IMR-90 (cell line): ENCODE results near the gene RIPOR3. TPM values are rescaled to one million over a fixed set of nuclear protein-coding genes. Genes with fewer than 3 reads are reported as not detected.

Experiments used
- ATAC-seq: fragments of 200-7000 bp; cut with Tn5 transposase; 2 replicates; pipeline ENCODE4 v1.9.1; 2020; ENCODE audit warnings: low read depth, mild to moderate bottlenecking, moderate library complexity
- BruUV-seq: library from RNA; stranded (reverse); fragments of 400-500 nt; replicated peaks from 2 replicates; lab custom pipeline; 2021; lab: Mats Ljungman, UMichigan
- CTCF ChIA-PET: fragments of 300-600 bp; formaldehyde crosslinking; extraction: SDS; loops from one replicate; lab custom pipeline; 2021; ENCODE audit warnings: antibody characterized with exemption; lab: Yijun Ruan, JAX
- POLR2A ChIA-PET: fragments of 300-600 bp; sonication (Branson Sonifier 250); formaldehyde crosslinking; loops from one replicate; lab custom pipeline; 2022; ENCODE audit warnings: antibody characterized with exemption; ENCODE audit not compliant: unreplicated experiment; lab: Charles Lee
- DNase-seq: peaks from one replicate; pipeline ENCODE4 v3.0.0; 2013
- H2AFZ ChIP-seq: replicated peaks from 2 replicates; pipeline ENCODE3; 2013; ENCODE audit warnings: low read length, mild to moderate bottlenecking; ENCODE audit not compliant: poor library complexity
- H2AK5ac ChIP-seq: 2 replicates; pipeline ENCODE4 v1.6.1; 2013; ENCODE audit warnings: low read depth, low read length, inconsistent platforms
- H2AK9ac ChIP-seq: replicated peaks from 2 replicates; pipeline ENCODE3; 2013; ENCODE audit warnings: mild to moderate bottlenecking, low read depth, low read length, moderate library complexity; ENCODE audit not compliant: poor library complexity
- H2BK120ac ChIP-seq: 2 replicates; pipeline ENCODE4 v1.6.1; 2013; ENCODE audit warnings: low read depth, low read length, inconsistent platforms
- H2BK15ac ChIP-seq: 3 replicates; pipeline ENCODE4 v1.6.1; 2013; ENCODE audit warnings: low read depth, low read length, inconsistent platforms
- H2BK20ac ChIP-seq: 2 replicates; pipeline ENCODE4 v1.6.1; 2013; ENCODE audit warnings: low read depth, mild to moderate bottlenecking, inconsistent platforms, low read length, moderate library complexity
- H2BK5ac ChIP-seq: 2 replicates; pipeline ENCODE4 v1.6.1; 2013; ENCODE audit warnings: mild to moderate bottlenecking, low read depth, low read length, inconsistent platforms; ENCODE audit not compliant: poor library complexity, severe bottlenecking
- H3K14ac ChIP-seq: replicated peaks from 2 replicates; pipeline ENCODE4 v1.6.1; 2013; ENCODE audit warnings: low read depth, low read length, inconsistent platforms
- H3K18ac ChIP-seq: 2 replicates; pipeline ENCODE4 v1.6.1; 2013; ENCODE audit warnings: low read depth, low read length, control low read depth
- H3K23ac ChIP-seq: 2 replicates; pipeline ENCODE4 v1.6.1; 2013; ENCODE audit warnings: low read depth, low read length, inconsistent platforms
- H3K27ac ChIP-seq: 2 replicates; pipeline ENCODE4 v1.5.1; 2013; ENCODE audit warnings: mild to moderate bottlenecking, control low read depth, low read length; ENCODE audit not compliant: insufficient read depth
- H3K27me3 ChIP-seq: 2 replicates; pipeline ENCODE4 v1.6.1; 2013; ENCODE audit warnings: low read length; ENCODE audit not compliant: control insufficient read depth, insufficient read depth
- H3K36me3 ChIP-seq: 2 replicates; pipeline ENCODE4 v1.6.1; 2013; ENCODE audit warnings: low read length, mixed read lengths; ENCODE audit not compliant: control insufficient read depth, insufficient read depth
- H3K4ac ChIP-seq: 2 replicates; pipeline ENCODE4 v1.6.1; 2013; ENCODE audit warnings: low read depth, low read length, inconsistent platforms
- H3K4me1 ChIP-seq: 2 replicates; pipeline ENCODE4 v1.6.1; 2013; ENCODE audit warnings: low read length, mixed read lengths; ENCODE audit not compliant: control insufficient read depth, insufficient read depth
- H3K4me2 ChIP-seq: 2 replicates; pipeline ENCODE4 v1.6.1; 2013; ENCODE audit warnings: low read depth, mild to moderate bottlenecking, control low read depth, low read length, moderate library complexity
- H3K4me3 ChIP-seq: 2 replicates; pipeline ENCODE4 v1.5.1; 2013; ENCODE audit warnings: low read depth, mild to moderate bottlenecking, control low read depth, low read length, moderate library complexity; ENCODE audit not compliant: insufficient read depth
- H3K56ac ChIP-seq: 2 replicates; pipeline ENCODE4 v1.6.1; 2013; ENCODE audit warnings: low read length, inconsistent platforms; ENCODE audit not compliant: insufficient read depth; ENCODE audit errors: extremely low read depth
- H3K79me1 ChIP-seq, 2 experiments: 2 replicates each; pipeline ENCODE4 v1.6.1; 2013; ENCODE audit warnings: low read length in 2 of 2, inconsistent platforms in 1 of 2, low read depth in 1 of 2
- H3K9ac ChIP-seq: 2 replicates; pipeline ENCODE4 v1.6.1; 2013; ENCODE audit warnings: low read depth, low read length, control low read depth
- H3K9me1 ChIP-seq: 2 replicates; pipeline ENCODE4 v1.6.1; 2013; ENCODE audit warnings: low read length, inconsistent platforms; ENCODE audit not compliant: insufficient read depth
- H3K9me3 ChIP-seq: 2 replicates; pipeline ENCODE4 v1.6.1; 2013; ENCODE audit warnings: low read length; ENCODE audit not compliant: control insufficient read depth, insufficient read depth
- H4K20me1 ChIP-seq: 2 replicates; pipeline ENCODE4 v1.6.1; 2013; ENCODE audit warnings: low read length, inconsistent platforms; ENCODE audit not compliant: insufficient read depth
- H4K5ac ChIP-seq: 2 replicates; pipeline ENCODE4 v1.6.1; 2013; ENCODE audit warnings: mild to moderate bottlenecking, low read depth, low read length, control low read depth
- H4K8ac ChIP-seq, 2 experiments: 2 replicates each; pipeline ENCODE4 v1.6.1; 2013; ENCODE audit warnings: low read depth in 2 of 2, low read length in 2 of 2, control low read depth in 1 of 2, inconsistent platforms in 1 of 2
- H4K91ac ChIP-seq: 2 replicates; pipeline ENCODE4 v1.6.1; 2013; ENCODE audit warnings: low read depth, low read length, inconsistent platforms; ENCODE audit not compliant: insufficient read depth
- BHLHE40 ChIP-seq: fragments of 150-350 bp; IDR thresholded peaks from 2 replicates; pipeline ENCODE4 v1.6.1; 2016; ENCODE audit warnings: mild to moderate bottlenecking, low read depth, low read length
- CEBPB ChIP-seq: IDR thresholded peaks from 2 replicates; pipeline ENCODE4 v1.6.1; 2012; ENCODE audit warnings: low read depth, low read length, improper control_type of control experiment
- CHD1 ChIP-seq: IDR thresholded peaks from 2 replicates; pipeline ENCODE4 v1.6.1; 2012; ENCODE audit warnings: low read depth, low read length, improper control_type of control experiment
- FOS ChIP-seq: fragments of 150-350 bp; IDR thresholded peaks from 2 replicates; pipeline ENCODE4 v1.6.1; 2016; ENCODE audit warnings: low read depth, low read length
- MAFK ChIP-seq: IDR thresholded peaks from 2 replicates; pipeline ENCODE4 v1.6.1; 2012; ENCODE audit warnings: low read depth, low read length, improper control_type of control experiment
- MAZ ChIP-seq: IDR thresholded peaks from 2 replicates; pipeline ENCODE4 v1.6.1; 2012; ENCODE audit warnings: low read depth, mild to moderate bottlenecking, low read length, improper control_type of control experiment, moderate library complexity, borderline replicate concordance
- MXI1 ChIP-seq: IDR thresholded peaks from 2 replicates; pipeline ENCODE4 v1.6.1; 2012; ENCODE audit warnings: low read depth, mild to moderate bottlenecking, low read length, moderate library complexity, borderline replicate concordance
- POLR2A ChIP-seq: IDR thresholded peaks from 2 replicates; pipeline ENCODE4 v1.6.1; 2012; ENCODE audit warnings: mild to moderate bottlenecking, low read depth, low read length
- RAD21 ChIP-seq: IDR thresholded peaks from 2 replicates; pipeline ENCODE4 v1.6.1; 2012; ENCODE audit warnings: low read length, improper control_type of control experiment
- RCOR1 ChIP-seq: IDR thresholded peaks from 2 replicates; pipeline ENCODE4 v1.6.1; 2012; ENCODE audit warnings: mild to moderate bottlenecking, low read length, improper control_type of control experiment; ENCODE audit not compliant: insufficient replicate concordance
- RFX5 ChIP-seq: IDR thresholded peaks from 2 replicates; pipeline ENCODE4 v1.8.0; 2012; ENCODE audit warnings: low read depth, mild to moderate bottlenecking, low read length, moderate library complexity
- SMC3 ChIP-seq: fragments of 150-350 bp; IDR thresholded peaks from 2 replicates; pipeline ENCODE4 v1.6.1; 2016; ENCODE audit warnings: low read depth, mild to moderate bottlenecking, antibody characterized with exemption, low read length, moderate library complexity
- WGBS, 2 experiments: methylation state at CpG; one replicate each; pipeline versions ENCODE4 v1.1.5 to v1.1.7; 2013; ENCODE audit warnings: missing lambda C conversion rate in 2 of 2; ENCODE audit not compliant: insufficient read length in 1 of 2; ENCODE audit errors: extremely low coverage in 2 of 2; 5-methylcytosine and 5-hydroxymethylcytosine counted together
- dilution Hi-C: fragments of 300-500 bp; cut with HindIII; formaldehyde crosslinking; loops from one replicate; pipeline ENCODE4 v1.14.3; 2018; ENCODE audit warnings: low sequenced_read_pairs; ENCODE audit not compliant: unreplicated experiment
- in situ Hi-C: fragments of 300-500 bp; cut with MboI; formaldehyde crosslinking; loops from 3 replicates; pipeline ENCODE4 v1.14.3; 2019; ENCODE audit warnings: low sequenced_read_pairs, inconsistent platforms, mixed read lengths
- intact Hi-C: fragments of 100-400 bp; cut with micrococcal nuclease; formaldehyde crosslinking; loops from 2 replicates; pipeline ENCODE4 v1.10.0; 2022
- polyA plus RNA-seq, 3 experiments: library from polyadenylated mRNA; depleted of rRNA; stranded (reverse); fragments of >200 nt; gene quantifications; 2 replicates each; pipeline ENCODE4 v1.2.3, GENCODE V29; 2012; ENCODE audit warnings: low replicate concordance in 1 of 3
- total RNA-seq: library from RNA; depleted of rRNA; stranded (reverse); fragments of >200 nt; gene quantifications from 2 replicates; pipeline ENCODE4 v1.2.3, GENCODE V29; 2012
- TF ChIP-seq, protein P1 (sequence below): fragments of 150-350 bp; IDR thresholded peaks from 2 replicates; pipeline ENCODE4 v1.6.1; 2017; ENCODE audit warnings: mild to moderate bottlenecking, antibody characterized with exemption, low read length, low read depth
- TF ChIP-seq, protein P2 (sequence below): fragments of 150-350 bp; IDR thresholded peaks from 2 replicates; pipeline ENCODE4 v1.6.1; 2016; ENCODE audit warnings: low read depth, mild to moderate bottlenecking, low read length, moderate library complexity, borderline replicate concordance

RIPOR3 gene
- total and polyA plus RNA-seq, 2 of the 4 experiments (the other 2 are of a cell fraction): 0.54 to 1.7 TPM

DNA sequence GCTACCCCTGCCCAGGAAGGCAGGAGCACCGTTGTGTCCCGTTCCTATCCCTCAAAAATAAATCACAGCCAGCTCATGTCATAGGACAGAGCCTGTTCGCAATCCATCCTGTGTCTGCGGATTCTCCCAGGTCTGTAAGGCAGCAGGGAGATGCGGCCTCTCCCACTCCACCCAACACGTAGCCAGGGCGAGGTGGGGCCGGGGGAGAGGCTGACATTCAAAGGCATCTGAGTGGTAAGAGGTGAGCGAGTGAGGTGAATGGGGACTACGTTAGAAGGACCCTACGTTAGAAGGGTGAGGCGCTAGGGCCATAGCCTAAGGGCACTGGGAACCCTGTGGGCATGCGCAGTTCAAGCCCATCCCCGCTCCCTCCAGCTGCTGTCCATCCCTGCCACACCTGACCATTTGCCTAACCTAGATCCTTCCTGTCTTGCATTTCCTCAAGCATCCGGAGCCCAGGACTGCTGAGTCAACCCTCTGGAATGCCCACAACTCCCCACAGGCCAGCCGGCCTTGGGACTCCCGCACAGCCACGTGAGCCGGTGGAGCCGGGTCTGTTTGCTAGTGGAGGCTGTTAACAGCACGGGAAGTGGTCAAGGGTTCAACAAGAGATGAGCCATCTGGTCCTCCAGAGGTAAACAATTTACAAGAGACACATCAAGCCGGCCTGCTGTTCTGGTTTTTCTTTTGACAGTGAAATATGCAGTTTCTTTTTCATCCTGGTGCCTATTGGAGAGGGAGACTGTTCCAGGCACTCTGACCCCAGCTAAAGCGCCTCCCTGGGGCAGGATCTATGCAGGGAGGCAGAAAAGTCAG lies 45.9 kb downstream of the RIPOR3 start:
- Histone ChIP-seq H4K5ac (peak overlapping the region; percentile 93), H4K8ac (peak overlapping the region; percentile 90 to 93), H2AFZ (peak overlapping the region; percentile 87), H3K4me1 (peaks cover 19% of the 10 kb centered on the region), H3K27ac (peak overlapping the region; percentile 98), H4K91ac (peak overlapping the region; percentile 99), H2BK20ac (peak overlapping the region; percentile 99), H3K4ac (peak overlapping the region; percentile 99), H3K18ac (peak overlapping the region; percentile 88), H3K9me1 (peaks cover 9% of the 10 kb centered on the region; the same call in 1 of the 2 replicates), H2BK15ac (peak overlapping the region; percentile 97; the same call in 2 of the 3 replicates), H3K36me3 (no peaks in the 10 kb centered on the region), H2AK9ac (peak overlapping the region; percentile 98), H3K27me3 (no peaks in the 10 kb centered on the region), H2AK5ac (peak overlapping the region; percentile 100), H3K79me1 (peaks cover 0 to 8% of the 10 kb centered on the region in 2 experiments; a peak in 1 of 4 replicates), H3K4me2 (no peak overlapping the region), H3K23ac (peak overlapping the region; percentile 90), H2BK120ac (peak overlapping the region; percentile 100), H3K9me3 (no peaks in the 10 kb centered on the region), H3K4me3 (no peak overlapping the region), H3K56ac (peak overlapping the region; percentile 80), H2BK5ac (peak overlapping the region; percentile 93), H3K9ac (peak overlapping the region; percentile 38; the same call in 1 of the 2 replicates), H4K20me1 (no peaks in the 10 kb centered on the region), H3K14ac (peak overlapping the region; percentile 97)
- ATAC-seq (peak; percentile 93), DNase-seq (peak; percentile 100)
- intact Hi-C loops (loop anchor here (1.0 to 5.0 kb wide), 3 partner anchors 10 to 87 kb away; partner anchors contain the start of gene PARD6B), in situ Hi-C loops (no loop called here), dilution Hi-C loops (no loop called here)
- ChIA-PET POLR2A (interaction anchor here (0.6 to 1.3 kb wide), 2 partner anchors 9 kb away, joined by 3 to 6 read pairs; no protein-coding TSS in a partner anchor), CTCF (interaction anchor here (1.1 kb wide), 1 partner anchor 68 kb away, joined by 3 read pairs; no protein-coding TSS in a partner anchor)
- no TSS peak for BruUV-seq
- 29% methylated on average over 4 of the region's 23 CpGs; no CpG with 5 or more reads in 1 of the 2 experiments for WGBS, 2 experiments
- TF ChIP-seq SMC3 (no peak), RCOR1 (peak; percentile 76), RFX5 (no peak), CHD1 (no peak), RAD21 (no peak), MXI1 (peak; percentile 74), BHLHE40 (peak; percentile 100), MAZ (peak; percentile 26), FOS (peak; percentile 83), POLR2A (no peak), CEBPB (peak; percentile 70; the same call in 1 of the 2 replicates), MAFK (no peak)
- TF ChIP-seq, protein P1, sequence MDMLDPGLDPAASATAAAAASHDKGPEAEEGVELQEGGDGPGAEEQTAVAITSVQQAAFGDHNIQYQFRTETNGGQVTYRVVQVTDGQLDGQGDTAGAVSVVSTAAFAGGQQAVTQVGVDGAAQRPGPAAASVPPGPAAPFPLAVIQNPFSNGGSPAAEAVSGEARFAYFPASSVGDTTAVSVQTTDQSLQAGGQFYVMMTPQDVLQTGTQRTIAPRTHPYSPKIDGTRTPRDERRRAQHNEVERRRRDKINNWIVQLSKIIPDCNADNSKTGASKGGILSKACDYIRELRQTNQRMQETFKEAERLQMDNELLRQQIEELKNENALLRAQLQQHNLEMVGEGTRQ: peak; percentile 90
- TF ChIP-seq, protein P2, sequence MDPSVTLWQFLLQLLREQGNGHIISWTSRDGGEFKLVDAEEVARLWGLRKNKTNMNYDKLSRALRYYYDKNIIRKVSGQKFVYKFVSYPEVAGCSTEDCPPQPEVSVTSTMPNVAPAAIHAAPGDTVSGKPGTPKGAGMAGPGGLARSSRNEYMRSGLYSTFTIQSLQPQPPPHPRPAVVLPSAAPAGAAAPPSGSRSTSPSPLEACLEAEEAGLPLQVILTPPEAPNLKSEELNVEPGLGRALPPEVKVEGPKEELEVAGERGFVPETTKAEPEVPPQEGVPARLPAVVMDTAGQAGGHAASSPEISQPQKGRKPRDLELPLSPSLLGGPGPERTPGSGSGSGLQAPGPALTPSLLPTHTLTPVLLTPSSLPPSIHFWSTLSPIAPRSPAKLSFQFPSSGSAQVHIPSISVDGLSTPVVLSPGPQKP: no peak
